Tibial nerve (tissue), 4 donors: ENCODE results near the gene NTSR1. TPM values are rescaled to one million over a fixed set of nuclear protein-coding genes. Genes with fewer than 3 reads are reported as not detected.

Source experiments
- DNase-seq, 2 donors: peaks; one replicate each; pipeline ENCODE4 v3.0.0-alpha.2; 2019; ENCODE audit warnings: low spot score in 2 of 2
- H3K27ac ChIP-seq, 4 donors: fragments of 200-600 bp; sonication (generic) in 3 of 4; one replicate each; pipeline ENCODE4 v1.5.1; 2017 to 2019; ENCODE audit warnings: mild to moderate bottlenecking in 1 of 4
- H3K27me3 ChIP-seq, 2 donors: fragments of 200-600 bp; sonication (generic) in 1 of 2; one replicate each; pipeline versions ENCODE4 v1.5.1 to v1.6.0; 2017 to 2019
- H3K36me3 ChIP-seq, 3 donors: fragments of 200-600 bp; sonication (generic); one replicate each; pipeline ENCODE4 v1.5.1; 2018 to 2019
- H3K4me1 ChIP-seq, 4 donors: fragments of 200-600 bp; sonication (generic) in 3 of 4; one replicate each; pipeline ENCODE4 v1.5.1; 2017 to 2019
- H3K4me3 ChIP-seq, 4 donors: fragments of 200-600 bp; sonication (generic) in 3 of 4; one replicate each; pipeline ENCODE4 v1.5.1; 2017 to 2019; ENCODE audit warnings: mild to moderate bottlenecking in 1 of 4, moderate library complexity in 1 of 4
- H3K9me3 ChIP-seq, 4 donors: fragments of 200-600 bp; sonication (generic) in 3 of 4; one replicate each; pipeline ENCODE4 v1.5.1; 2017 to 2019
- CTCF ChIP-seq, 5 experiments: fragments of 200-600 bp in 3 of 5; fragments of 450-650 bp in 2 of 5; sonication (generic) in 3 of 5; IDR thresholded peaks; one replicate each; pipeline ENCODE4 v1.5.1; 2016 to 2019; ENCODE audit warnings: antibody characterized with exemption in 5 of 5, mild to moderate bottlenecking in 3 of 5, moderate library complexity in 2 of 5
- EP300 ChIP-seq, 2 donors: sonication (generic); formaldehyde crosslinking; IDR thresholded peaks; one replicate each; pipeline ENCODE4 v1.6.1; 2017; ENCODE audit warnings: antibody characterized with exemption in 2 of 2, mild to moderate bottlenecking in 1 of 2
- POLR2A ChIP-seq, 2 donors: fragments of 450-650 bp; IDR thresholded peaks; one replicate each; pipeline ENCODE4 v1.6.1; 2017; ENCODE audit warnings: antibody characterized with exemption in 2 of 2, mild to moderate bottlenecking in 2 of 2, moderate library complexity in 2 of 2
- WGBS, 2 donors: methylation state at CpG; one replicate each; pipeline ENCODE4 v1.1.5; 2018; 5-methylcytosine and 5-hydroxymethylcytosine counted together
- total RNA-seq, 4 donors: library from RNA; depleted of rRNA; stranded (reverse); fragments of >200 nt; gene quantifications; one replicate each; pipeline ENCODE4 v1.1.0, GENCODE V29; 2016

The NTSR1 gene
- total RNA-seq, 4 donors from 2014 or later = 0.30 TPM; not detected in 3

DNA sequence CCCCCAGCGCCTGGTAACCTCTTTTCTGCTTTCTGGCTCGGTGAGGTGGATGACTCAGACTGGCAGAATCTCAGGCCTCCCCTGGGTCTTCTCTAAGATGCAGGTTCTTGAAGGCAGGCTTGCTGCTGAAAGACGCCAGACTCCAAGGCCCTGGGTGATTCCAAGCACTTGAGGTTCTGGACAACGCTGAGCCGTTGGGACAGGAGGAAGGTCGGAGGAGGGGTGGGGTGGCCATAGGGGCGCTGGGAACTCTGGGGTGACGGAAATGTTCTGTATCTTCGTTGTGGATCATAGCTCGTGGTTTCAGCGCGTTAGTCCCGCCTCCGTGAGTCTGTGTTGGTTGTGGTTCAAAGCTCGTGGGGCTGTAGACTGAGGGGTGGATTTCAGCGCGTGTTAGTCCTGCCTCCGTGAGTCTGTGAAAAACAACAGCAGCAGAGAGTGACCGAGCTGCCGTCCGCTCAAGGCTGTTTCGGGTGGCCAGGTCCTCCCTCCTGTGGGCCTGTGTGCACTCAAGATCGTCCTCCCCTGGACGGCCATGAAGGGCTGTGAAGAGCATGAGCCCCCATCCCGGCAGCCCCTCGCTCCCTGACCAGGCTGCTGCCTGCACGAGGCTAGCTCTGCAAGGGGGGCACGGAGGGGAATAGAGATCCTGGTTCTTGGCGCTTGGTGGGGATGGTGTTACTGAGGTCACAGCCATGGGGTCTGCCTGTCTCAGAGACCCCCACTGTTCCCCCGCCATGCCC is 7.7 kb downstream of the NTSR1 start:
- no peaks in the 10 kb centered on the region for H3K4me1 ChIP-seq
- H3K36me3 ChIP-seq = no peaks in the 10 kb centered on the region
- no peak for TF ChIP-seq CTCF (IDR thresholded peaks at IDR 0.05)
- TF ChIP-seq EP300 (IDR thresholded peaks at IDR 0.05) = no peak
- TF ChIP-seq POLR2A (IDR thresholded peaks at IDR 0.05) = no peak
- H3K4me3 ChIP-seq = no peak overlapping the region
- peaks cover 0 to 50% of the 10 kb centered on the region in 2 donors for H3K27me3 ChIP-seq
- peaks cover 0 to 33% (median 3%) of the 10 kb centered on the region in 4 donors for H3K9me3 ChIP-seq
- no peak for DNase-seq
- WGBS, 2 donors = 54 to 56% methylated on average over 28 to 29 of the region's 30 CpGs
- no peak overlapping the region for H3K27ac ChIP-seq

GRCh38 chr20:62716941-62717310 is 8.3 kb downstream of the NTSR1 start:
- no peak overlapping the region for H3K27ac ChIP-seq
- TF ChIP-seq EP300 (IDR thresholded peaks at IDR 0.05) (no peak), POLR2A (IDR thresholded peaks at IDR 0.05) (no peak), CTCF (IDR thresholded peaks at IDR 0.05) (no peak)
- no peak overlapping the region for H3K4me3 ChIP-seq
- WGBS, 2 donors = 86 to 88% methylated on average over 3 to 10 of the region's 11 CpGs
- H3K4me1 ChIP-seq = no peaks in the 10 kb centered on the region
- peaks cover 0 to 45% of the 10 kb centered on the region in 2 donors for H3K27me3 ChIP-seq
- H3K9me3 ChIP-seq = peaks cover 0 to 39% (median 4%) of the 10 kb centered on the region in 4 donors
- DNase-seq = no peak
- no peaks in the 10 kb centered on the region for H3K36me3 ChIP-seq

GRCh38 chr20:62717933-62718332 is 9.3 kb downstream of the NTSR1 start:
- no peaks in the 10 kb centered on the region for H3K36me3 ChIP-seq
- TF ChIP-seq POLR2A (IDR thresholded peaks at IDR 0.05) (no peak), EP300 (IDR thresholded peaks at IDR 0.05) (no peak), CTCF (IDR thresholded peaks at IDR 0.05) (no peak)
- no peak for DNase-seq
- peaks cover 0 to 40% (median 4%) of the 10 kb centered on the region in 4 donors for H3K9me3 ChIP-seq
- H3K4me3 ChIP-seq = no peak overlapping the region
- H3K4me1 ChIP-seq = no peaks in the 10 kb centered on the region
- no peak overlapping the region for H3K27ac ChIP-seq
- WGBS, 2 donors = 37 to 49% methylated on average over 18 of the region's 18 CpGs
- H3K27me3 ChIP-seq = peaks cover 0 to 39% of the 10 kb centered on the region in 2 donors

DNA sequence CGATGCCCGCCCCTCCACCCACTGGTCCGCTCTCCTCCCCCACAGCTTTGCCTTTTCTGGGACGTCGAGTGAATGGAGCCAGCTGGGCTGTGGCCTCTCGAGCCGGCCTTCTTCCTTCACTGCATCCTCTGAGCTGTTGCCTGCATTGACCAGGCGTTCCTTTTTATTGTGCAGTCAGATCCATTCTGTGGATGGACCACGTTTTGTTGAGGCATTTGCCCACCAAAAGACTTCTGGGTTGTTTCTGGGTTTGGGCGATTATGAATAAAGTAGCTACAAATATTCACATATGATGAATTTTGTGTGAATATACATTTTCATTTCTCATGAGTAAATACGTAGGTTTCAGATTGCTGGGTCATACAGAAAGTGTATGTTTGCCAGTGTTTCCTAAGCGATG is 9.9 kb downstream of the NTSR1 start:
- no peak overlapping the region for H3K4me3 ChIP-seq
- no peak overlapping the region for H3K27ac ChIP-seq
- no peak for DNase-seq
- H3K36me3 ChIP-seq = no peaks in the 10 kb centered on the region
- peaks cover 0 to 43% of the 10 kb centered on the region in 2 donors for H3K27me3 ChIP-seq
- H3K4me1 ChIP-seq = no peaks in the 10 kb centered on the region
- 71% methylated on average over 12 of the region's 12 CpGs for WGBS, 2 donors
- TF ChIP-seq CTCF (IDR thresholded peaks at IDR 0.05) (no peak), POLR2A (IDR thresholded peaks at IDR 0.05) (no peak), EP300 (IDR thresholded peaks at IDR 0.05) (no peak)
- H3K9me3 ChIP-seq = peaks cover 0 to 40% (median 4%) of the 10 kb centered on the region in 4 donors

DNA sequence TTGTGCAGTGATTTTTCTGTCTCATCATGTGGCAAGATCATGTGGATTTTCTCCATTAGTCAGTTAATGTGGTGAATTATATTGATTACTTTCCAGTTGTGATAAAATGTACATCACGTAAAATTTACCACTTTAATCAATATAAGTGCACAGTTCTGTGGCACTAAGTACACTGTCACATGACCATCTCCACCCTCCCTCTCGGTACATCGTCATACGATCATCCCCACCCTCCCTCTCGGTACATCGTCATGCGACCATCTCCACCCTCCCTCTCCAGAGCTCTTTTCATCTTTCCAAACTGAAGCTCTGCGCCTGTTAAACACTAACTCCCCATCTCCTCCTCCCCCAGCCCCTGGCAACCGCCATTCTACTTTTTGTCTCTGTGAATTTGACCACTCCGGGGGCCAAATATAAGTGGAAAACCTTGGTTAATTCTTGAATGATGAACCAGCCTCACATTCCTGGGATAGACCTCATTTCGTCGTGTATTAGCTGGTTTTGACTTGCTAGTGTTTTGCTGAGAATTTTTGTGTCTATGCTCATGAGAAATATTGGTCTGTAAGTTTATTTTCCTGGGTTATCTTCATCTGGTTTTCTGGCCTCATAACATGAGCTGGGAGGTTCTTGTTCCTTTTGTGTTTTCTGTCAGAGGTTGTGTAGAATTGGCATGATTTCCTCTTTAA is 10.8 kb downstream of the NTSR1 start:
- H3K36me3 ChIP-seq = no peaks in the 10 kb centered on the region
- no peak overlapping the region for H3K27ac ChIP-seq
- no peak for DNase-seq
- TF ChIP-seq CTCF (IDR thresholded peaks at IDR 0.05) (no peak), EP300 (IDR thresholded peaks at IDR 0.05) (no peak), POLR2A (IDR thresholded peaks at IDR 0.05) (no peak)
- H3K9me3 ChIP-seq = peaks cover 0 to 34% (median 4%) of the 10 kb centered on the region in 4 donors
- H3K27me3 ChIP-seq = peaks cover 0 to 43% of the 10 kb centered on the region in 2 donors
- no peaks in the 10 kb centered on the region for H3K4me1 ChIP-seq
- H3K4me3 ChIP-seq = no peak overlapping the region
- 77 to 80% methylated on average over 12 of the region's 12 CpGs for WGBS, 2 donors
